ENCODE results near the gene NID2.

The NID2 gene

GRCh38 chr14:52079239-52079959, 10.5 kb upstream of the NID2 start:
- DNase-seq = no peak

GRCh38 chr14:52078721-52079120, 9.9 kb upstream of the NID2 start:
- DNase-seq = no peak

GRCh38 chr14:52078095-52078531, 9.3 kb upstream of the NID2 start:
- no peak for DNase-seq

GRCh38 chr14:52077256-52077979, 8.6 kb upstream of the NID2 start:
- no peak for DNase-seq

- DNase-seq = no peak
Observed at GRCh38 chr14:52076334-52076733, 7.5 kb upstream of the NID2 start.

- no peak for DNase-seq
Observed at GRCh38 chr14:52075371-52075770, 6.5 kb upstream of the NID2 start.

GRCh38 chr14:52073251-52073650, 4.4 kb upstream of the NID2 start:
- no peak for DNase-seq

GRCh38 chr14:52072266-52072780, 3.5 kb upstream of the NID2 start:
- DNase-seq = no peak

GRCh38 chr14:52071675-52072074, 2.8 kb upstream of the NID2 start:
- DNase-seq = no peak

GRCh38 chr14:52070051-52070431, 1.2 kb upstream of the NID2 start:
- no peak for DNase-seq

GRCh38 chr14:52069307-52070050, 620 bp upstream of the NID2 start:
- no peak for DNase-seq

GRCh38 chr14:52067873-52068614, 815 bp downstream of the NID2 start:
- DNase-seq = no peak

- DNase-seq = no peak
Observed at GRCh38 chr14:52064174-52064573, 4.7 kb downstream of the NID2 start.

GRCh38 chr14:52063052-52063462, 5.8 kb downstream of the NID2 start:
- DNase-seq = no peak

GRCh38 chr14:52061890-52062289, 7.0 kb downstream of the NID2 start:
- DNase-seq = no peak

GRCh38 chr14:52061390-52061789, 7.5 kb downstream of the NID2 start:
- no peak for DNase-seq

GRCh38 chr14:52060080-52060479, 8.8 kb downstream of the NID2 start:
- no peak for DNase-seq

GRCh38 chr14:52059649-52060048, 9.2 kb downstream of the NID2 start:
- DNase-seq = no peak

GRCh38 chr14:52058341-52058740, 10.5 kb downstream of the NID2 start:
- no peak for DNase-seq

GRCh38 chr14:52055167-52055566, 13.7 kb downstream of the NID2 start:
- no peak for DNase-seq

GRCh38 chr14:52054678-52055077, 14.2 kb downstream of the NID2 start:
- no peak for DNase-seq

- no peak for DNase-seq
Observed at GRCh38 chr14:52053044-52053443, 15.8 kb downstream of the NID2 start.
